CD4-positive, alpha-beta T cell treated with Interleukin-1 beta for 1 hour (primary cell): Measurements from ENCODE around the gene UNK.
"Not testable (repeated sequence)": the region's sequence is repeated elsewhere in the genome, so short reads cannot be mapped to it uniquely, and the experiment has no call there.

ENCODE experiments used
- DNase-seq, 2 donors: peaks; one replicate each; pipeline ENCODE4 v3.0.0-alpha.2; 2020 to 2022

The UNK gene

GRCh38 chr17:75853433-75853832, 68.8 kb downstream of the UNK start:
- DNase-seq, result no peak

- no peak for DNase-seq
Observed at GRCh38 chr17:75854101-75854748, 69.6 kb downstream of the UNK start.

GRCh38 chr17:75854881-75855309, 70.3 kb downstream of the UNK start:
- no peak for DNase-seq

- peak; percentile 99 for DNase-seq
Observed at GRCh38 chr17:75855310-75856061, 70.9 kb downstream of the UNK start, which contains the start of gene WBP2. Gene WBP2, minus strand, starts transcription at chr17:75855335. Its CDS starts 38 bp downstream, at chr17:75855297.

- DNase-seq, result no peak
Observed at GRCh38 chr17:75856062-75856756, 71.6 kb downstream of the UNK start.

GRCh38 chr17:75859358-75859757, 74.8 kb downstream of the UNK start:
- not testable (repeated sequence) for DNase-seq

GRCh38 chr17:75861927-75862317, 77.3 kb downstream of the UNK start:
- no peak for DNase-seq

- DNase-seq, result peak; percentile 61 to 76
Observed at GRCh38 chr17:75864448-75864871, 79.9 kb downstream of the UNK start.

- DNase-seq, result peak in 1 of 2 donors; percentile 38
Observed at GRCh38 chr17:75864887-75865286, 80.3 kb downstream of the UNK start.

GRCh38 chr17:75865404-75866188, 81.0 kb downstream of the UNK start:
- not testable (repeated sequence) for DNase-seq

GRCh38 chr17:75868730-75869281, 84.2 kb downstream of the UNK start:
- DNase-seq, result not testable (repeated sequence)

- DNase-seq, result no peak
Observed at GRCh38 chr17:75869282-75870141, 84.9 kb downstream of the UNK start.

GRCh38 chr17:75870228-75870627, 85.6 kb downstream of the UNK start:
- DNase-seq, result not testable (repeated sequence)

- peak; percentile 72 to 80 for DNase-seq
Observed at GRCh38 chr17:75872434-75873351, 88.1 kb downstream of the UNK start.

- no peak for DNase-seq
Observed at GRCh38 chr17:75873587-75874322, 89.1 kb downstream of the UNK start.

GRCh38 chr17:75874323-75875181, 89.9 kb downstream of the UNK start:
- DNase-seq, result no peak
